Measurements from ENCODE around the gene LRRFIP1. TPM values are rescaled to one million over a fixed set of nuclear protein-coding genes. Genes with fewer than 3 reads are reported as not detected.

LRRFIP1 gene
- total RNA-seq, 4 donors from 2014 or later: 98.5 to 147 (median 122) TPM

DNA sequence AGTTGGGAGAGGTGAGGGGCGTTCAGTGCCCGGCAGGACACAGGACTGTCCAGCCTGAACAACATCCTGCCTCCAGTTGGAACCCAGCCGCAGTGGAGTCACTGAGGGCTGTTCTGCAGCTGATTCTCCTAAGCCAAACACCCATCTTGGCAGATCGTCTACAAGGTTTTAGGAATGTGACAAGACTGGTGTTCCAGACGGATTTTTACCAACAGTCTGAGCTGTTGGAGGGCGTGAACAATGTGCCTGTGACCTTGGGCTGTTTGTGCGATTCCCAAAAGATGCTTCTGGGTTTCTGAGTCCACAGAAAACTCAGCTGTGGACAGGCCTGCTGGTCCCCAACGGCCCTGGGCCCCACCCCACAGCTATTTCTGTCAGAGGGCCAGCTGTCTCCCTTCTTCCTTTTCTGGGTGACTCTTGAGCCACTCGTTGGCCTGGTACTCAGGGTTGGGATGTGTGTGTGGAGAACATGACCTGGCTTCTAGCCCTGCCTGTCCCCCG is 5.7 kb downstream of the LRRFIP1 start:
- H3K36me3 ChIP-seq: no peaks in the 10 kb centered on the region
- H3K27me3 ChIP-seq: peaks cover 8% of the 10 kb centered on the region
- no peak overlapping the region for H3K4me3 ChIP-seq
- H3K9me3 ChIP-seq: no peaks in the 10 kb centered on the region
- peaks cover 7 to 11% (median 8%) of the 10 kb centered on the region in 4 donors for H3K4me1 ChIP-seq
- DNase-seq: no peak
- H3K27ac ChIP-seq: no peak overlapping the region
- intact Hi-C loops (cut with DNase I; ENCODE audit: low total_unique reads): no loop called here
- in situ Hi-C loops (cut with MboI; ENCODE audit: low pct_ligation_motif_present in 1 of 4, low pct_unique_long_range_greater_than_20kb in 1 of 4, low sequenced_read_pairs in 3 of 4): no loop called here
- 66% methylated on average over 9 of the region's 10 CpGs; no CpG with 5 or more reads in 1 of the 2 donors for WGBS, 2 donors (ENCODE audit: low coverage in 1 of 2)
- no peak for TF ChIP-seq POLR2AphosphoS5 (IDR thresholded peaks at IDR 0.05)
- no peak for TF ChIP-seq EP300 (IDR thresholded peaks at IDR 0.05; ENCODE audit: low read depth)
- TF ChIP-seq, protein P1, sequence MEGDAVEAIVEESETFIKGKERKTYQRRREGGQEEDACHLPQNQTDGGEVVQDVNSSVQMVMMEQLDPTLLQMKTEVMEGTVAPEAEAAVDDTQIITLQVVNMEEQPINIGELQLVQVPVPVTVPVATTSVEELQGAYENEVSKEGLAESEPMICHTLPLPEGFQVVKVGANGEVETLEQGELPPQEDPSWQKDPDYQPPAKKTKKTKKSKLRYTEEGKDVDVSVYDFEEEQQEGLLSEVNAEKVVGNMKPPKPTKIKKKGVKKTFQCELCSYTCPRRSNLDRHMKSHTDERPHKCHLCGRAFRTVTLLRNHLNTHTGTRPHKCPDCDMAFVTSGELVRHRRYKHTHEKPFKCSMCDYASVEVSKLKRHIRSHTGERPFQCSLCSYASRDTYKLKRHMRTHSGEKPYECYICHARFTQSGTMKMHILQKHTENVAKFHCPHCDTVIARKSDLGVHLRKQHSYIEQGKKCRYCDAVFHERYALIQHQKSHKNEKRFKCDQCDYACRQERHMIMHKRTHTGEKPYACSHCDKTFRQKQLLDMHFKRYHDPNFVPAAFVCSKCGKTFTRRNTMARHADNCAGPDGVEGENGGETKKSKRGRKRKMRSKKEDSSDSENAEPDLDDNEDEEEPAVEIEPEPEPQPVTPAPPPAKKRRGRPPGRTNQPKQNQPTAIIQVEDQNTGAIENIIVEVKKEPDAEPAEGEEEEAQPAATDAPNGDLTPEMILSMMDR (IDR thresholded peaks at IDR 0.05): no peak
- no peak for TF ChIP-seq POLR2A (IDR thresholded peaks at IDR 0.05)

DNA sequence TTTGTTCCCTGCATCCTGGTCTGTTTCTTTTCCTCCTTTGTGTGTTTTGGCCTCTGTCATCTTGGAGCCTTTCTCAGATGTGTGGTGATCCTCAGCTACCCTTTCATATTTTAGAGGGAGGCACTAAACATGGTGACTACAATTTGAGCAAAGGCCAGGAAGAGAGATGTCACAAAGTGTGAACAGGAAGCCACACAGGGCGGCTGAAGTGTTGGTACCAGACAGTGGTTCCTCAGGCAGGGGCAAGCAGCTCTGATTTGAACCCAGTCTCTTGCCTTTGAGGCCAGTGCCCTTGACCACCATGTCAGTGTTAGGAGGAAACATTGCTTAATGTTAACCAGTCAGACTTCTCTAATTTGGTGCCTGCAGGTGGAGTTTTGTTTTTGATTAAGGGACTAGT is 9.2 kb downstream of the LRRFIP1 start:
- H3K4me1 ChIP-seq: no peaks in the 10 kb centered on the region
- DNase-seq: no peak
- in situ Hi-C loops (cut with MboI; ENCODE audit: low pct_ligation_motif_present in 1 of 4, low pct_unique_long_range_greater_than_20kb in 1 of 4, low sequenced_read_pairs in 3 of 4) (no loop called here), intact Hi-C loops (cut with DNase I; ENCODE audit: low total_unique reads) (no loop called here)
- no peaks in the 10 kb centered on the region for H3K27me3 ChIP-seq
- TF ChIP-seq EP300 (IDR thresholded peaks at IDR 0.05; ENCODE audit: low read depth) (no peak), POLR2AphosphoS5 (IDR thresholded peaks at IDR 0.05) (no peak), POLR2A (IDR thresholded peaks at IDR 0.05) (no peak)
- TF ChIP-seq, protein P1 (IDR thresholded peaks at IDR 0.05): no peak
- no peak overlapping the region for H3K4me3 ChIP-seq
- no peaks in the 10 kb centered on the region for H3K9me3 ChIP-seq
- H3K27ac ChIP-seq: no peak overlapping the region
- H3K36me3 ChIP-seq: no peaks in the 10 kb centered on the region
- 65% methylated on average over 1 of the region's 1 CpG; no CpG with 5 or more reads in 1 of the 2 donors for WGBS, 2 donors (ENCODE audit: low coverage in 1 of 2)

DNA sequence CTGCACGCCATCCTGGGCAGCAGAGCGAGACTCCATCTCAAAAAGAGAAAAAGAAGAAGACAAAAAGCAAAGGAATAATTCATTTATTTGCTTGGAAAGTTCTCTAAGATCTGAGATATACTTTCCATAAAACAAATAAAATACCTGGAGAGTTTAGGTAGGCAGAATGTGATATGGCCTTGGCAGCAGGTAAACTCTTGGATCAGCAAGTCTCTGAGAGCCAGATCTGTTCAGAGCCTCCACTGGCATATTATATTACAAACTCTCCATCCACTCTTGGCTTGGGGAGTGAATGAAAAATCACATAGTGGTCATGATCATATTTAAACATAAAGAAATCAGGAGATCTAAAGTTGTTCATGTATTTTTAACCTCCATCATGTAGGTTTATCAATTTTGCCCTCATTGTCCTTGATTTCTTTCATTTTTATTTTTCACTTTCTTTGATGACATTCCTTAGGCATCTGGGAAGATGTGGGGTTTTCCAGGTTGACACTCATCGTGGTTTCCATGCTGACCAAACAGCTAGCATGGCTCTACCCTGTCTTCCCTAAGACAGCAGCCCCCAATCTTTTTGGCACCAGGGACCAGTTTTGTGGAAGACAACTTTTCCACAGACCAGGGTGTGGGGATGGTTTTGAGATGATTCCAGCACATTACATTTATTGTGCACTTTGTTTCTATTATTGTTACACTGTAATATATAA is 10.2 kb downstream of the LRRFIP1 start:
- 83 to 100% methylated on average over 1 to 3 of the region's 3 CpGs for WGBS, 2 donors (ENCODE audit: low coverage in 1 of 2)
- in situ Hi-C loops (cut with MboI; ENCODE audit: low pct_ligation_motif_present in 1 of 4, low pct_unique_long_range_greater_than_20kb in 1 of 4, low sequenced_read_pairs in 3 of 4): no loop called here
- H3K4me3 ChIP-seq: no peak overlapping the region

DNA sequence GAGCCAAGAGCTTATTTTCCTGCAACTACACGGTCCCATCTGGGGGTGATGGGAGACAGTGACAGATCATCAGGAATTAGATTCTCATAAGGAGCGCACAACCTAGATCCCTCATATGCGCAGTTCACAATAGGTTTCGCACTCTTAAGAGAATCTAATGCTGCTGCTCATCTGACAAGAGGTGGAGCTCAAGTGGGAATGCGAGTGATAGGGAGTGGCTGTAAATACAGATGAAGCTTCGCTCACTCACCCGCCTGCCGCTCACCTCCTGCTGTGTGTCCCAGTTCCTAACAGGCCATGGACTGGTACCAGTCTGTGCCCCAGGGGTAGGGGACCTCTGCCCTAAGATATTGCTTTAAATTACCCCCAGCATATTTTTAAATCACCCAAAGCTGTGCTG is 10.8 kb downstream of the LRRFIP1 start:
- whole genome bisulfite sequencing, 2 donors (ENCODE audit: low coverage in 1 of 2): 84 to 96% methylated on average over 3 to 8 of the region's 8 CpGs

More for the DNA sequence above, 10.2 kb downstream of the LRRFIP1 start:
- no peak for DNase-seq
- no peak for TF ChIP-seq POLR2AphosphoS5 (IDR thresholded peaks at IDR 0.05)
- TF ChIP-seq POLR2A (IDR thresholded peaks at IDR 0.05): no peak
- no peak for TF ChIP-seq EP300 (IDR thresholded peaks at IDR 0.05; ENCODE audit: low read depth)
- TF ChIP-seq, protein P1 (IDR thresholded peaks at IDR 0.05): no peak
- Histone ChIP-seq H3K36me3 (no peaks in the 10 kb centered on the region), H3K27me3 (no peaks in the 10 kb centered on the region), H3K27ac (no peak overlapping the region), H3K9me3 (no peaks in the 10 kb centered on the region), H3K4me1 (no peaks in the 10 kb centered on the region)
- intact Hi-C loops (cut with DNase I; ENCODE audit: low total_unique reads): no loop called here

More for the DNA sequence above, 10.8 kb downstream of the LRRFIP1 start:
- in situ Hi-C loops (cut with MboI; ENCODE audit: low pct_ligation_motif_present in 1 of 4, low pct_unique_long_range_greater_than_20kb in 1 of 4, low sequenced_read_pairs in 3 of 4): no loop called here
- intact Hi-C loops (cut with DNase I; ENCODE audit: low total_unique reads): no loop called here
- Histone ChIP-seq H3K4me1 (no peaks in the 10 kb centered on the region), H3K36me3 (no peaks in the 10 kb centered on the region), H3K9me3 (no peaks in the 10 kb centered on the region), H3K27me3 (no peaks in the 10 kb centered on the region), H3K4me3 (no peak overlapping the region), H3K27ac (no peak overlapping the region)
- DNase-seq: no peak
- TF ChIP-seq EP300 (IDR thresholded peaks at IDR 0.05; ENCODE audit: low read depth) (no peak), POLR2A (IDR thresholded peaks at IDR 0.05) (no peak), POLR2AphosphoS5 (IDR thresholded peaks at IDR 0.05) (no peak)
- TF ChIP-seq, protein P1 (IDR thresholded peaks at IDR 0.05): no peak
